GM18507 (cell line): ENCODE results near the gene GNL1.

ENCODE experiments used
- DNase-seq: peaks from one replicate; pipeline ENCODE4 v3.0.0; 2011; ENCODE audit warnings: low read depth; ENCODE audit not compliant: insufficient read length; ENCODE audit errors: extremely low spot score
- FAIRE-seq: peaks from 2 replicates; lab custom pipeline; 2011; peaks lifted over from hg19 to GRCh38; lab: Jason Lieb, UNC

GNL1 gene

GRCh38 chr6:30556066-30556905 is at the start of gene GNL1:
Gene GNL1, minus strand, starts transcription at chr6:30556489. Its CDS starts 286 bp downstream, at chr6:30556203.
- DNase-seq (peak; percentile 91), FAIRE-seq (no peak)

GRCh38 chr6:30603961-30604360 is 47.7 kb upstream of the GNL1 start:
- DNase-seq, result no peak
- no peak for FAIRE-seq

GRCh38 chr6:30601815-30602641 is 45.7 kb upstream of the GNL1 start:
- FAIRE-seq, result no peak

GRCh38 chr6:30601436-30601814 is 45.1 kb upstream of the GNL1 start:
- no peak for FAIRE-seq
- DNase-seq, result no peak

More at GRCh38 chr6:30601815-30602641, 45.7 kb upstream of the GNL1 start:
- DNase-seq, result no peak

- no peak for FAIRE-seq
- no peak for DNase-seq
Measured at GRCh38 chr6:30600451-30600961, 44.2 kb upstream of the GNL1 start.

- DNase-seq (no peak), FAIRE-seq (no peak)
Measured at GRCh38 chr6:30599625-30600324, 43.5 kb upstream of the GNL1 start.

GRCh38 chr6:30598912-30599624 is 42.8 kb upstream of the GNL1 start:
- FAIRE-seq (no peak), DNase-seq (no peak)

- DNase-seq (peak; percentile 50), FAIRE-seq (peak; percentile 80)
Measured at GRCh38 chr6:30597315-30598144, 41.2 kb upstream of the GNL1 start.

- DNase-seq (no peak), FAIRE-seq (no peak)
Measured at GRCh38 chr6:30592287-30592686, 36.0 kb upstream of the GNL1 start.

- DNase-seq (no peak), FAIRE-seq (no peak)
Measured at GRCh38 chr6:30591008-30591407, 34.7 kb upstream of the GNL1 start.

- DNase-seq, result no peak
Measured at GRCh38 chr6:30590509-30590908, 34.2 kb upstream of the GNL1 start.

GRCh38 chr6:30589754-30590358 is 33.6 kb upstream of the GNL1 start:
- DNase-seq (no peak), FAIRE-seq (no peak)

More at GRCh38 chr6:30590509-30590908, 34.2 kb upstream of the GNL1 start:
- FAIRE-seq, result no peak

GRCh38 chr6:30583921-30584320 is 27.6 kb upstream of the GNL1 start:
- DNase-seq, result no peak
- FAIRE-seq, result no peak

GRCh38 chr6:30578051-30578450 is 21.8 kb upstream of the GNL1 start:
- DNase-seq, result no peak
- no peak for FAIRE-seq

- no peak for FAIRE-seq
- no peak for DNase-seq
Measured at GRCh38 chr6:30573113-30573512, 16.8 kb upstream of the GNL1 start.

GRCh38 chr6:30572148-30572547 is 15.9 kb upstream of the GNL1 start:
- FAIRE-seq, result no peak
- no peak for DNase-seq

GRCh38 chr6:30571762-30572082 is 15.4 kb upstream of the GNL1 start:
- FAIRE-seq, result no peak

GRCh38 chr6:30571075-30571761 is 14.9 kb upstream of the GNL1 start, which contains the start of gene ABCF1:
Gene ABCF1, plus strand, starts transcription at chr6:30571442. Its CDS starts 46 bp downstream, at chr6:30571488.
- FAIRE-seq, result peak; percentile 94

More at GRCh38 chr6:30571762-30572082, 15.4 kb upstream of the GNL1 start:
- no peak for DNase-seq

More at GRCh38 chr6:30571075-30571761, 14.9 kb upstream of the GNL1 start, which contains the start of gene ABCF1:
- peak; percentile 99 for DNase-seq
